Choroid plexus epithelial cell (primary cell): ENCODE measurements around the gene GNB1.

Experiments
- DNase-seq: peaks from one replicate; pipeline ENCODE4 v3.0.0-alpha.2; 2010; ENCODE audit warnings: low read depth
- H3K4me3 ChIP-seq: 2 replicates; pipeline ENCODE4 v1.5.1; 2011; ENCODE audit warnings: low read depth, mild to moderate bottlenecking, control low read depth, low read length, moderate library complexity
- CTCF ChIP-seq: conservative IDR thresholded peaks from 2 replicates; pipeline ENCODE4 v1.5.1; 2011; ENCODE audit warnings: low read depth, mild to moderate bottlenecking, control low read depth, inconsistent platforms, low read length, moderate library complexity

GNB1 gene

DNA sequence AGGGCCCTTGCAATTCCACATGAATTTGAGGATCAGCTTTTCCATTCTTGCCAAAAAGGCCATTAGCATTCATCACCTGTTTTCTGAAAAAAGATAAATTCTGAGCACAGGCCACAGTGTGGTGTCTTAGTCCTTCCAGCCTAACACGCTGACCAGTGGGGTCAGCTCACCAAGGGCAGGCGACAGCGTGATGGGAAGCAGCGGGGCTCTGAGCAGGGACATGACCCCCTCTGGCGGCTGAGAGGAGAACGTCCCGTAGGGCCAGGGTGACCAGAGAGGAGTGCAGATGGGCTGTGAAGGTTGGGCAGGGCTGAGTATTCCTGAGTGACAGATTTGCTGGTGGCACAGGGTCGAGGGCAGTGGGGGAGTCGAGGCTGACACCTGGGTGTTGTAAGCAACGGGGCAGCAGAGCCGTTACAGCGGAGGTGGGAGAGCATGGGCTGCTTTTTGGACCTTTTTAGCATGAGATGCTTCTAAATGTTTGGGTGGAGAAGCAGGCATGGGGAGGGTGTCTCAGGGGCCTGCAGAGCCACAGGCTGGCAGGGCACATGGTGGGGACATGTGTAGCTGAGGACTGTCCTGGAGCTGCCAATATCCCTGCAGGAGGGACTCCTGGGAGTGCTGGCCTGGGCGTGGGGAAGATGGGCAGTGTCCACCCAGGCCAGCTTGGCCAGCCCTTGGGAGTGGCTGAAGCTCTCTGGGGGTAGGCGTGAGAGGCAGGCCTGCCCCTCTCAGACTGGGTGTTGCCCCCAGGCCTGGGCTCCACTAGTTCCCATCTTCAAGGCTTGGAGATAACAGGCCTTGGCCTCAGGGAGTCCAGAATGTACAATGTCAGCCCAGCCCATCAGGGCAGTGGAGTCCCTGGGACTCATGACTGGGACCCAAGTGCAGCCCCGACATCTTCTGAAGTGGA is 15.6 kb upstream of the GNB1 start:
- no peak overlapping the region for H3K4me3 ChIP-seq
- TF ChIP-seq CTCF = peak; percentile 98
- peak; percentile 83 for DNase-seq

DNA sequence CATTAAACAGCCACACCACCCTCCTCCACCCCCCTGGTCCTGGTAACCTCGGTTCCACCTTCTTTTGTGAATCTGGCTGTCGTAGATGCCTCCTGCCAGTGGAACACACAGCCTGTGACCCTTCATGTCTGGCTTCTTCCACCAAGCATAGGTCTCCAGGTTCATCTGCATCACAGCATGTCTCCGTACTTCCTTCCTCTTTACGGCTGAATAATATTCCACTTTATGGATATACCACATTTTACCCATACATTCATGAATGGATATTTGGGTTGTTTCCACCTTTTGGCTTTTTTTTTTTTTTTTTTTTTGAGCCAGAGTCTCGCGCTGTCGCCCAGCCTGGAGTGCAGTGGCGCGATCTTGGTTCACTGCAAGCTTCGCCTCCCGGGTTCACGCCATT is 12.3 kb upstream of the GNB1 start:
- no peak for DNase-seq
- TF ChIP-seq CTCF = no peak
- H3K4me3 ChIP-seq = no peak overlapping the region

DNA sequence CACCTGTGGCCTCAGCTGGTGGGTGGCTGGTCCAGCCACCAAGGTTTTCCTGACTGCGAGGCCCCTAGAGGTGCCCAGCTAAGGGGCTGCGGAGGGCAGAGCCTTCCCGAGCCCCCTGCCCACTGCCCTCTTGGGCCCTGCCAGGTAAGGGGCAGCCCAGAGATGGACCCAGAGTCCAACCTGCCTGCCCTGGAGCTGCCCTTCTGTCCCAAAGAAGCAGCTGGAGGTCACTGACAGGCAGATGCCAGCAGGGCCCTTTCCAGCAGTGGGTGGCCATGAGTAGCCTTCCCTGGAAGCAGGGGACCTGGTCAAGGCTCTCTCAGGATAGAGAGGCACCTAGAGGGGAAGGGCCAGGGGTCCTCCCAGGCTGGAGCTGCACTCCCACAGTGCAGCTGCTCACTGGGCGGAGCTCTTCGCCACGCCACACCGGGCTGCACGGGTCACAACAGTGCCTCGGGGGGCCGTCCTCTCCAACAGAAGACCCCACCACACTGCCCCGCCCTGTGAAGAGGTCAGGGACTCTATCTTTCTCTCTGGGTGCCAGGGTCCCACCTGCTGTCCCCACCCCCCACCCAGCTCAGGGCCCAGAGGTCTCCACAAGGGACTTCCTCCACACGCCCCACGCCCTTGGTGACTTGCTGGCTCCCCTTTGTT is 10.9 kb upstream of the GNB1 start:
- TF ChIP-seq CTCF = no peak
- DNase-seq = no peak
- H3K4me3 ChIP-seq = no peak overlapping the region

DNA sequence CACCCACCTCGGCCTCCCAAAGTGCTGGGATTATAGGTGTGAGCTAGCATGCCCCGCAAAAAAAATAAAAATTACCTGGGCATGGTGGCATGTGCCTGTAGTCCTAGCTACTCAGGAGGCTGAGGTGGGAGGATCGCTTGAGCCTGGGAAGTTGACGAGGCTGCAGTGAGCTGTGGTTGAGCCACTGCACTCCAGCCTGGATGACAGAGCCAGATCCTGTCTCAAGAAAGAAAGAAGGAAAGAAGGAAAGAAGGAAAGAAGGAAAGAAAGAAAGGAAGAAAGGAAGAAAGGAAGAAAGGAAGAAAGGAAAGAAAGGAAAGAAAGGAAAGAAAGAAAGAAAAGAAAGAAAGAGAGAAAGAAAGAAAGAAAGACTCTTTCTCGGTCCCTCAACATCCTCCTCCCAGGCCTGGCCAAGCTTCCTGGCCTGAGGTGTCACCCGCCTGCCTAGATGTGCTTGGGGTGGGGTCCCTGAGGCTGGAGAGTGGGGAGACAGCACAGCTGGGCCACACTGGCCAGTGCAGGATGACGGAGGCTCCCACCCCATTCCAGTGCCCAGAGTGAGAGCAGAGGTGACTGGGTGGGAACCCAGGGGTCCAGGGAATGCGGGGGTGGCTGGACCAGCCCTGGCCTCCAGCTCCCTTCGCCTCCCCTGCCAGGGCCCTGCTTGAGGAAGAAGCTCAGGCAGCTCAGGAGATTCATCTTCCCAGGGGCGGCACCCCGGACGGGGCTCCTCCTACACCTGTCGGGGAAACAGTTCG is 10.2 kb upstream of the GNB1 start:
- no peak for TF ChIP-seq CTCF
- no peak for DNase-seq
- H3K4me3 ChIP-seq = no peak overlapping the region

- DNase-seq = no peak
- no peak overlapping the region for H3K4me3 ChIP-seq
- TF ChIP-seq CTCF = no peak
Measured at GRCh38 chr1:1899967-1900327, 9.1 kb upstream of the GNB1 start.

GRCh38 chr1:1899266-1899966 is 8.5 kb upstream of the GNB1 start:
- no peak for DNase-seq
- peak; percentile 28 for TF ChIP-seq CTCF
- H3K4me3 ChIP-seq = no peak overlapping the region
